Mesenchymal stem cell (in vitro differentiated cells and primary cell): ENCODE measurements around the gene SPTBN1.

Experiments
- DNase-seq: peaks from one replicate; pipeline ENCODE4 v3.0.0-alpha.2; 2013
- H2AFZ ChIP-seq: one replicate; pipeline ENCODE4 v1.6.1; 2013; ENCODE audit warnings: low read depth, mild to moderate bottlenecking, control low read depth, inconsistent platforms, low read length, moderate library complexity
- H2AK5ac ChIP-seq: 2 replicates; pipeline ENCODE4 v1.6.1; 2013; ENCODE audit warnings: low read length, moderate library complexity, mild to moderate bottlenecking, inconsistent platforms; ENCODE audit not compliant: severe bottlenecking
- H2BK120ac ChIP-seq: one replicate; pipeline ENCODE4 v1.6.1; 2013; ENCODE audit warnings: low read depth, mild to moderate bottlenecking, inconsistent platforms, low read length, moderate library complexity
- H2BK12ac ChIP-seq, 2 experiments: one replicate each; pipeline ENCODE4 v1.6.1; 2013; ENCODE audit warnings: inconsistent platforms in 2 of 2, low read length in 2 of 2, mild to moderate bottlenecking in 2 of 2, moderate library complexity in 2 of 2, control low read depth in 1 of 2
- H2BK15ac ChIP-seq: one replicate; pipeline ENCODE4 v1.6.1; 2013; ENCODE audit warnings: mild to moderate bottlenecking, low read depth, inconsistent platforms; ENCODE audit not compliant: poor library complexity, severe bottlenecking
- H2BK5ac ChIP-seq: 2 replicates; pipeline ENCODE4 v1.6.1; 2013; ENCODE audit warnings: low read depth, mild to moderate bottlenecking, low read length, control low read depth, inconsistent platforms; ENCODE audit not compliant: poor library complexity, severe bottlenecking
- H3K14ac ChIP-seq, 2 experiments: one replicate each; pipeline ENCODE4 v1.6.1; 2013; ENCODE audit warnings: inconsistent platforms in 2 of 2, low read length in 2 of 2, control low read depth in 1 of 2, mild to moderate bottlenecking in 1 of 2, moderate library complexity in 1 of 2
- H3K18ac ChIP-seq, 2 experiments: one replicate each; pipeline ENCODE4 v1.6.1; 2013; ENCODE audit warnings: inconsistent platforms in 2 of 2, low read length in 2 of 2, control low read depth in 1 of 2, low read depth in 1 of 2, mild to moderate bottlenecking in 1 of 2
- H3K23ac ChIP-seq, 2 experiments: one replicate each; pipeline ENCODE4 v1.6.1; 2013; ENCODE audit warnings: inconsistent platforms in 2 of 2, low read length in 2 of 2, mild to moderate bottlenecking in 2 of 2, moderate library complexity in 2 of 2, control low read depth in 1 of 2
- H3K27ac ChIP-seq: 2 replicates; pipeline ENCODE4 v1.5.1; 2013; ENCODE audit warnings: mild to moderate bottlenecking, moderate library complexity, low read length, control low read depth, inconsistent platforms; ENCODE audit not compliant: poor library complexity, severe bottlenecking
- H3K27me3 ChIP-seq, 2 experiments: 2 replicates each; pipeline versions ENCODE4 v1.6.1 to v1.7.0; 2013; ENCODE audit warnings: low read length in 2 of 2, mild to moderate bottlenecking in 2 of 2, moderate library complexity in 2 of 2, control low read depth in 1 of 2, inconsistent platforms in 1 of 2; ENCODE audit not compliant: control insufficient read depth in 1 of 2, insufficient read depth in 1 of 2
- H3K36me3 ChIP-seq, 2 experiments: 2 replicates each; pipeline versions ENCODE4 v1.6.1 to v1.7.0; 2013; ENCODE audit warnings: low read length in 2 of 2, control low read depth in 1 of 2, inconsistent platforms in 1 of 2, low read depth in 1 of 2, mild to moderate bottlenecking in 1 of 2; ENCODE audit not compliant: insufficient read depth in 2 of 2, control insufficient read depth in 1 of 2
- H3K4ac ChIP-seq, 2 experiments: one replicate each; pipeline ENCODE4 v1.6.1; 2013; ENCODE audit warnings: inconsistent platforms in 2 of 2, low read length in 2 of 2, mild to moderate bottlenecking in 2 of 2, moderate library complexity in 2 of 2, control low read depth in 1 of 2, low read depth in 1 of 2
- H3K4me1 ChIP-seq: 2 replicates; pipeline ENCODE4 v1.6.1; 2013; ENCODE audit warnings: low read depth, low read length, control low read depth; ENCODE audit not compliant: control insufficient read depth, insufficient read depth
- H3K4me2 ChIP-seq: 2 replicates; pipeline ENCODE4 v1.6.1; 2013; ENCODE audit warnings: low read length, mild to moderate bottlenecking, inconsistent platforms; ENCODE audit not compliant: poor library complexity, severe bottlenecking
- H3K4me3 ChIP-seq, 2 experiments: 2 replicates each; pipeline versions ENCODE4 v1.5.1 to v1.7.0; 2013; ENCODE audit warnings: low read length in 2 of 2, mild to moderate bottlenecking in 2 of 2, control low read depth in 1 of 2, low read depth in 1 of 2; ENCODE audit not compliant: insufficient read depth in 1 of 2
- H3K79me1 ChIP-seq: replicated peaks from 2 replicates; pipeline ENCODE4 v1.6.1; 2013; ENCODE audit warnings: mild to moderate bottlenecking, control low read depth, low read length, inconsistent platforms; ENCODE audit not compliant: poor library complexity, severe bottlenecking
- H3K9ac ChIP-seq: 2 replicates; pipeline ENCODE4 v1.7.0; 2013; ENCODE audit warnings: mild to moderate bottlenecking, low read length, moderate library complexity
- H3K9me3 ChIP-seq: 2 replicates; pipeline ENCODE4 v1.7.0; 2013; ENCODE audit warnings: mild to moderate bottlenecking, low read length; ENCODE audit not compliant: control insufficient read depth
- H4K8ac ChIP-seq: one replicate; pipeline ENCODE4 v1.6.1; 2013; ENCODE audit warnings: inconsistent platforms, mild to moderate bottlenecking, low read length, moderate library complexity
- H4K91ac ChIP-seq: one replicate; pipeline ENCODE4 v1.6.1; 2013; ENCODE audit warnings: mild to moderate bottlenecking, low read length, inconsistent platforms
- WGBS: methylation state at CpG from one replicate; pipeline ENCODE4 v1.1.7; 2013; ENCODE audit warnings: mixed read lengths; 5-methylcytosine and 5-hydroxymethylcytosine counted together

The SPTBN1 gene

GRCh38 chr2:54538537-54538936 lies 82.4 kb downstream of the SPTBN1 start:
- no peaks in the 10 kb centered on the region for H3K27me3 ChIP-seq
- 97% methylated on average over 5 of the region's 5 CpGs for WGBS
- H3K18ac ChIP-seq: no peak overlapping the region

GRCh38 chr2:54539683-54540082 lies 83.6 kb downstream of the SPTBN1 start:
- Histone ChIP-seq H3K79me1 (peaks cover 28% of the 10 kb centered on the region), H4K8ac (no peak overlapping the region), H2BK5ac (no peak overlapping the region), H3K9me3 (no peaks in the 10 kb centered on the region), H2BK12ac (no peak overlapping the region), H3K23ac (no peak overlapping the region), H4K91ac (no peak overlapping the region), H3K27ac (no peak overlapping the region), H2AFZ (no peak overlapping the region), H3K4ac (no peak overlapping the region), H3K4me2 (no peak overlapping the region), H3K27me3 (no peaks in the 10 kb centered on the region), H3K9ac (no peak overlapping the region), H3K4me3 (no peak overlapping the region), H2AK5ac (no peak overlapping the region), H3K18ac (no peak overlapping the region), H3K14ac (no peak overlapping the region), H2BK15ac (no peak overlapping the region), H3K4me1 (peaks cover 6% of the 10 kb centered on the region), H2BK120ac (no peak overlapping the region), H3K36me3 (peaks cover 5 to 64% of the 10 kb centered on the region in 2 experiments)
- WGBS: 96% methylated on average over 5 of the region's 6 CpGs
- DNase-seq: no peak

More at GRCh38 chr2:54538537-54538936, 82.4 kb downstream of the SPTBN1 start:
- Histone ChIP-seq H2BK5ac (no peak overlapping the region), H3K4ac (no peak overlapping the region), H2BK15ac (no peak overlapping the region), H3K27ac (no peak overlapping the region), H3K36me3 (peaks cover 5 to 73% of the 10 kb centered on the region in 2 experiments), H3K14ac (no peak overlapping the region), H2AK5ac (peak overlapping the region; percentile 36), H3K4me3 (no peak overlapping the region), H3K23ac (no peak overlapping the region), H2BK12ac (no peak overlapping the region), H3K9me3 (no peaks in the 10 kb centered on the region), H3K79me1 (peaks cover 29% of the 10 kb centered on the region), H3K4me1 (peaks cover 8% of the 10 kb centered on the region), H4K8ac (no peak overlapping the region), H2BK120ac (no peak overlapping the region), H4K91ac (no peak overlapping the region), H2AFZ (no peak overlapping the region), H3K4me2 (no peak overlapping the region), H3K9ac (no peak overlapping the region)
- DNase-seq: no peak

GRCh38 chr2:54540194-54540593 lies 84.1 kb downstream of the SPTBN1 start:
- Histone ChIP-seq H3K79me1 (peaks cover 28% of the 10 kb centered on the region), H2AFZ (no peak overlapping the region), H3K4ac (no peak overlapping the region), H3K9ac (no peak overlapping the region), H4K91ac (no peak overlapping the region), H3K23ac (no peak overlapping the region), H3K14ac (no peak overlapping the region), H2BK120ac (no peak overlapping the region), H3K27me3 (no peaks in the 10 kb centered on the region), H2BK15ac (no peak overlapping the region), H3K27ac (no peak overlapping the region), H3K4me1 (peaks cover 6% of the 10 kb centered on the region), H2AK5ac (no peak overlapping the region), H2BK5ac (no peak overlapping the region), H3K4me3 (no peak overlapping the region), H3K36me3 (peaks cover 5 to 59% of the 10 kb centered on the region in 2 experiments), H3K9me3 (no peaks in the 10 kb centered on the region), H2BK12ac (no peak overlapping the region), H3K18ac (no peak overlapping the region), H4K8ac (no peak overlapping the region), H3K4me2 (no peak overlapping the region)
- WGBS: 83% methylated on average over 1 of the region's 1 CpG
- DNase-seq: no peak

GRCh38 chr2:54541995-54542394 lies 85.9 kb downstream of the SPTBN1 start:
- no peak for DNase-seq
- Histone ChIP-seq H3K4me3 (no peak overlapping the region), H3K9me3 (no peaks in the 10 kb centered on the region), H3K36me3 (peaks cover under 1 to 42% of the 10 kb centered on the region in 2 experiments), H2BK120ac (no peak overlapping the region), H3K14ac (no peak overlapping the region), H2BK12ac (no peak overlapping the region), H4K91ac (no peak overlapping the region), H4K8ac (no peak overlapping the region), H2AK5ac (no peak overlapping the region), H3K4me2 (no peak overlapping the region), H2BK15ac (no peak overlapping the region), H3K27me3 (no peaks in the 10 kb centered on the region), H3K23ac (no peak overlapping the region), H3K79me1 (peaks cover 26% of the 10 kb centered on the region), H2AFZ (no peak overlapping the region), H3K4ac (no peak overlapping the region), H3K18ac (no peak overlapping the region), H3K27ac (no peak overlapping the region), H3K4me1 (peaks cover 6% of the 10 kb centered on the region), H3K9ac (no peak overlapping the region), H2BK5ac (no peak overlapping the region)
- WGBS: 46% methylated on average over 2 of the region's 4 CpGs
